SK-N-SH treated with all-trans-retinoic acid at 6 μM for 48 hours (cell line): ENCODE data around the gene ADAM33.

Experiments used
- GLIS3 ChIP-seq: fragments of 250-450 bp; sonication (Bioruptor Pico); IDR thresholded peaks from 2 replicates; pipeline ENCODE4 v1.5.0; 2020; ENCODE audit warnings: mild to moderate bottlenecking, moderate library complexity
- OSR1 ChIP-seq: fragments of 250-450 bp; sonication (Bioruptor Pico); IDR thresholded peaks from 2 replicates; pipeline ENCODE4 v1.8.0; 2022; ENCODE audit warnings: moderate library complexity, mild to moderate bottlenecking, inconsistent platforms
- RARB ChIP-seq: fragments of 250-450 bp; sonication (Bioruptor Pico); IDR thresholded peaks from 2 replicates; pipeline ENCODE4 v1.8.0; 2021; ENCODE audit warnings: mild to moderate bottlenecking, moderate library complexity
- SNAI2 ChIP-seq: fragments of 250-450 bp; sonication (Bioruptor Pico); IDR thresholded peaks from 2 replicates; pipeline ENCODE4 v1.5.0; 2020; ENCODE audit warnings: mild to moderate bottlenecking, moderate library complexity
- TOX ChIP-seq: fragments of 250-450 bp; sonication (Bioruptor Pico); IDR thresholded peaks from 2 replicates; pipeline ENCODE4 v1.8.0; 2021; ENCODE audit warnings: mild to moderate bottlenecking, moderate library complexity, borderline replicate concordance
- ZFP3 ChIP-seq: fragments of 250-450 bp; sonication (Bioruptor Pico); IDR thresholded peaks from 2 replicates; pipeline ENCODE4 v1.5.0; 2020; ENCODE audit warnings: mild to moderate bottlenecking, moderate library complexity
- ZFP30 ChIP-seq: fragments of 450-650 bp; formaldehyde crosslinking; IDR thresholded peaks from 2 replicates; pipeline ENCODE4 v1.5.0; 2022; ENCODE audit warnings: mild to moderate bottlenecking, moderate library complexity
- TF ChIP-seq, protein P1 (sequence below): fragments of 250-450 bp; sonication (Bioruptor Pico); IDR thresholded peaks from 2 replicates; pipeline ENCODE4 v1.8.0; 2020; ENCODE audit warnings: mild to moderate bottlenecking, moderate library complexity, borderline replicate concordance
- TF ChIP-seq, protein P2 (sequence below): fragments of 250-450 bp; sonication (Bioruptor Pico); IDR thresholded peaks from 2 replicates; pipeline ENCODE4 v1.5.1; 2021; ENCODE audit warnings: mild to moderate bottlenecking, moderate library complexity

DNA sequence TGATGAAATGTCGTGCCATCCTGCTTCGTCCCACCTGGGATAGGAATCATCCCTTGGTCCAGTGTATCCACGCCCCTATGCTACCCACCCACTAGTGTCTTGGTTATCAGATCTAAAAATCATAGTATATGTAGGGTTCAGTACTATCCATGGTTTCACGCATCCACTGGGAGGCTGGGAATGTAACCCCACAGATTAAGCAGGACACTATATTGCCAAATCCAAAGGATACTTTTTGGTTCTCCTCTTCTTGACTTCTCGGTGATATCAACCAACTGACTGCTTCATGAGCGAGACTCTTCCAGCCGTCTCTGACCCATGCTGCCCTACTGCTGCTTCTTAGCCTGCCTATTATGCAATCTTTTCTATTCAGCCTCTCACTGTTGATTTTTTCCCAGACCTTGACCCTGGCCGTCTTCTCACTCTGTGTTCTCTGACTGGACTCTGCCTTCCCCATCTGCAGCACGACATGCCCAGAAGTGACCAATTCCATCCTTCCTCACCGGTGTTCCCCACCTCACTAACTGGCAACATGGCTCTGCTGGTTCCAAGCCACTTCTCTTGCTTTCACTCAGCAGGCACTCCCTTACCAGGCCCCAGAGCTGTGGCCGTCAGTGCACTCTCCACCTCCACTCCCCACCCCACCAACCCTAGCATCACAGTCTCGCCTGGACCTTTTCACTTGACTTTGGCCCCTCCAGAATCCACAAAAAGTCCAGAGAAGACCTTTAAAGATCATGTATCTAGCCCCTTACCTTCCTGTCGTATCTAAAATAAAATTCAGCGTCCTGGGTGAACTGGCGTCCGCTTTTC lies 53.1 kb downstream of the ADAM33 start:
- no peak for TF ChIP-seq TOX (CRISPR knock-in tag)
- no peak for TF ChIP-seq GLIS3 (CRISPR knock-in tag)
- no peak for TF ChIP-seq ZFP30
- TF ChIP-seq, protein P1, sequence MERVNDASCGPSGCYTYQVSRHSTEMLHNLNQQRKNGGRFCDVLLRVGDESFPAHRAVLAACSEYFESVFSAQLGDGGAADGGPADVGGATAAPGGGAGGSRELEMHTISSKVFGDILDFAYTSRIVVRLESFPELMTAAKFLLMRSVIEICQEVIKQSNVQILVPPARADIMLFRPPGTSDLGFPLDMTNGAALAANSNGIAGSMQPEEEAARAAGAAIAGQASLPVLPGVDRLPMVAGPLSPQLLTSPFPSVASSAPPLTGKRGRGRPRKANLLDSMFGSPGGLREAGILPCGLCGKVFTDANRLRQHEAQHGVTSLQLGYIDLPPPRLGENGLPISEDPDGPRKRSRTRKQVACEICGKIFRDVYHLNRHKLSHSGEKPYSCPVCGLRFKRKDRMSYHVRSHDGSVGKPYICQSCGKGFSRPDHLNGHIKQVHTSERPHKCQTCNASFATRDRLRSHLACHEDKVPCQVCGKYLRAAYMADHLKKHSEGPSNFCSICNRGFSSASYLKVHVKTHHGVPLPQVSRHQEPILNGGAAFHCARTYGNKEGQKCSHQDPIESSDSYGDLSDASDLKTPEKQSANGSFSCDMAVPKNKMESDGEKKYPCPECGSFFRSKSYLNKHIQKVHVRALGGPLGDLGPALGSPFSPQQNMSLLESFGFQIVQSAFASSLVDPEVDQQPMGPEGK (CRISPR knock-in tag), result no peak
- TF ChIP-seq OSR1 (CRISPR knock-in tag), result no peak
- TF ChIP-seq, protein P2, sequence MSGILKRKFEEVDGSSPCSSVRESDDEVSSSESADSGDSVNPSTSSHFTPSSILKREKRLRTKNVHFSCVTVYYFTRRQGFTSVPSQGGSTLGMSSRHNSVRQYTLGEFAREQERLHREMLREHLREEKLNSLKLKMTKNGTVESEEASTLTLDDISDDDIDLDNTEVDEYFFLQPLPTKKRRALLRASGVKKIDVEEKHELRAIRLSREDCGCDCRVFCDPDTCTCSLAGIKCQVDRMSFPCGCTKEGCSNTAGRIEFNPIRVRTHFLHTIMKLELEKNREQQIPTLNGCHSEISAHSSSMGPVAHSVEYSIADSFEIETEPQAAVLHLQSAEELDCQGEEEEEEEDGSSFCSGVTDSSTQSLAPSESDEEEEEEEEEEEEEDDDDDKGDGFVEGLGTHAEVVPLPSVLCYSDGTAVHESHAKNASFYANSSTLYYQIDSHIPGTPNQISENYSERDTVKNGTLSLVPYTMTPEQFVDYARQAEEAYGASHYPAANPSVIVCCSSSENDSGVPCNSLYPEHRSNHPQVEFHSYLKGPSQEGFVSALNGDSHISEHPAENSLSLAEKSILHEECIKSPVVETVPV (CRISPR knock-in tag), result no peak
- no peak for TF ChIP-seq RARB (CRISPR knock-in tag)
- no peak for TF ChIP-seq ZFP3 (CRISPR knock-in tag)
- no peak for TF ChIP-seq SNAI2
